Cardiac fibroblast (primary cell): ENCODE data around the gene GRIK5.
"Not testable (repeated sequence)": the region's sequence is repeated elsewhere in the genome, so short reads cannot be mapped to it uniquely, and the experiment has no call there.

Experiments used
- DNase-seq, 2 donors: peaks; one replicate each; pipeline versions ENCODE4 v3.0.0 to v3.0.0-alpha.2; 2010; ENCODE audit warnings: low read depth in 2 of 2
- H3K4me3 ChIP-seq, 2 donors: replicated peaks in 1 of 2; 1 replicate in 1 of 2; 2 replicates in 1 of 2; pipeline ENCODE4 v1.5.1; 2011; ENCODE audit warnings: low read depth in 2 of 2, low read length in 2 of 2, mild to moderate bottlenecking in 2 of 2, moderate library complexity in 1 of 2
- CTCF ChIP-seq: IDR thresholded peaks from one replicate; pipeline ENCODE4 v1.5.1; 2011; ENCODE audit warnings: low read depth, mild to moderate bottlenecking, low read length, inconsistent platforms

The GRIK5 gene

GRCh38 chr19:42105368-42105767, 35.4 kb upstream of the GRIK5 start:
- DNase-seq = no peak
- no peak for TF ChIP-seq CTCF

GRCh38 chr19:42102877-42103276, 32.9 kb upstream of the GRIK5 start:
- TF ChIP-seq CTCF = no peak
- no peak overlapping the region for H3K4me3 ChIP-seq

More at GRCh38 chr19:42105368-42105767, 35.4 kb upstream of the GRIK5 start:
- no peak overlapping the region for H3K4me3 ChIP-seq

GRCh38 chr19:42100241-42100640, 30.2 kb upstream of the GRIK5 start:
- DNase-seq = peak in 1 of 2 donors; percentile 29
- H3K4me3 ChIP-seq = not testable (repeated sequence)

More at GRCh38 chr19:42102877-42103276, 32.9 kb upstream of the GRIK5 start:
- DNase-seq = no peak

- DNase-seq = no peak
- TF ChIP-seq CTCF = no peak
- H3K4me3 ChIP-seq = no peak overlapping the region
Observed at GRCh38 chr19:42099336-42099925, 29.4 kb upstream of the GRIK5 start.

- H3K4me3 ChIP-seq = no peak overlapping the region
- no peak for TF ChIP-seq CTCF
- no peak for DNase-seq
Observed at GRCh38 chr19:42098781-42099180, 28.8 kb upstream of the GRIK5 start.

- DNase-seq = no peak
- TF ChIP-seq CTCF = no peak
- no peak overlapping the region for H3K4me3 ChIP-seq
Observed at GRCh38 chr19:42097461-42097860, 27.5 kb upstream of the GRIK5 start.

- DNase-seq = no peak
- H3K4me3 ChIP-seq = no peak overlapping the region
- TF ChIP-seq CTCF = no peak
Observed at GRCh38 chr19:42096255-42096837, 26.3 kb upstream of the GRIK5 start.
